HG02973 (cell line): ENCODE measurements around the gene PGM1.

Experiments
- ATAC-seq: cut with Tn5 transposase; IDR thresholded peaks from one replicate; pipeline ENCODE4 v1.9.1; 2021; ENCODE audit warnings: moderate library complexity; ENCODE audit not compliant: unreplicated experiment

The PGM1 gene

GRCh38 chr1:63600248-63600647 lies 7.0 kb downstream of the PGM1 start:
- ATAC-seq = no peak

GRCh38 chr1:63601061-63601460 lies 7.8 kb downstream of the PGM1 start:
- no peak for ATAC-seq

- ATAC-seq = no peak
These were observed 8.3 kb downstream of the PGM1 start for GRCh38 chr1:63601463-63601862.

- ATAC-seq = no peak
These were observed 8.7 kb downstream of the PGM1 start for GRCh38 chr1:63601912-63602311.

- no peak for ATAC-seq
These were observed 9.4 kb downstream of the PGM1 start for GRCh38 chr1:63602629-63603028.

GRCh38 chr1:63603810-63604209 lies 10.6 kb downstream of the PGM1 start:
- ATAC-seq = no peak

- ATAC-seq = no peak
These were observed 14.1 kb downstream of the PGM1 start for GRCh38 chr1:63607322-63607721.

GRCh38 chr1:63611231-63611630 lies 18.0 kb downstream of the PGM1 start:
- no peak for ATAC-seq

GRCh38 chr1:63612564-63612963 lies 19.4 kb downstream of the PGM1 start:
- ATAC-seq = no peak

- ATAC-seq = no peak
These were observed 19.8 kb downstream of the PGM1 start for GRCh38 chr1:63612971-63613370.

- ATAC-seq = no peak
These were observed 22.7 kb downstream of the PGM1 start for GRCh38 chr1:63615768-63616420.

- ATAC-seq = no peak
These were observed 24.2 kb downstream of the PGM1 start for GRCh38 chr1:63617450-63617849.

GRCh38 chr1:63618011-63618410 lies 24.8 kb downstream of the PGM1 start:
- ATAC-seq = no peak

- ATAC-seq = no peak
These were observed 26.3 kb downstream of the PGM1 start for GRCh38 chr1:63619558-63619957.

GRCh38 chr1:63620671-63621070 lies 27.5 kb downstream of the PGM1 start:
- no peak for ATAC-seq

- ATAC-seq = no peak
These were observed 27.9 kb downstream of the PGM1 start for GRCh38 chr1:63621075-63621474.

- no peak for ATAC-seq
These were observed 28.5 kb downstream of the PGM1 start for GRCh38 chr1:63621698-63622097.

- no peak for ATAC-seq
These were observed 29.8 kb downstream of the PGM1 start for GRCh38 chr1:63622849-63623566.

- no peak for ATAC-seq
These were observed 30.7 kb downstream of the PGM1 start for GRCh38 chr1:63623952-63624351.

- no peak for ATAC-seq
These were observed 31.7 kb downstream of the PGM1 start for GRCh38 chr1:63624911-63625310.

- no peak for ATAC-seq
These were observed 33.0 kb downstream of the PGM1 start for GRCh38 chr1:63626222-63626621.

GRCh38 chr1:63628607-63629006 lies 35.4 kb downstream of the PGM1 start:
- ATAC-seq = no peak

- ATAC-seq = no peak
These were observed 37.0 kb downstream of the PGM1 start for GRCh38 chr1:63630238-63630637.
